ENCODE data around the gene FLNA.
"Not testable (repeated sequence)": the region's sequence is repeated elsewhere in the genome, so short reads cannot be mapped to it uniquely, and the experiment has no call there.

Gene FLNA

DNA sequence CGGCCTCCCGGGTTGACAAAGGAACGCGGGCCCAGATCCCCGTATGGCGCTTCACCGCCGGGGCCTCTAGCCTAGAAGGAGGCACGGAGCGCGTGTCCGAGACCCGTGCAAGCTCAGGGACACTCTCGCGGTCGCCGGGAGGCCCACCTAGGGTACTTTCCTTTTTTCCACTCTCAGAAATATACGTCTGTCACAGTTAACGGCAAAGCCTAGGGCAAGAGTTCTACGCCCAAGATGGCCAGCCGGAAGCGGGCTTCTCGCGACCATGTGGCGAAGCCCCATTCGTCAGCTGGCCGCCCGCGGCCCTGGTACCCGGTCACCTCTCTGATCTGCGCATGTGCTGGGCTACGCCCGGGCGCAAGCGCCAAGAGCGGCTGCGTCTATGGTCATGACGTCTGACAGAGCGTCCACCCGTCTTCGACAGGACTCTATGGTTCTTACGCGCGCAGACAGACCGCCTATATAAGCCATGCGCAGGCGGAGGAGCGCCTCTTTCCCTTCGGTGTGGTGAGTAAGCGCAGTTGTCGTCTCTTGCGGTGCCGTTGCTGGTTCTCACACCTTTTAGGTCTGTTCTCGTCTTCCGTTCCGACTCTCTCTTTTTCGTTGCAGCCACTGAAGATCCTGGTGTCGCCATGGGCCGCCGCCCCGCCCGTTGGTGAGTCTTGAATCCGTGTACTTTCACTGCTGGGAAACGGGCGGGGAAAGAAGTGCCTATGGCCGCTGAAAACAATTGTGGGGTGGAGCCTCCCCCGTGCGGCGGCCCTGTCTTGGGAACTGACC, 23.6 kb upstream of the FLNA start, which contains the start of gene RPL10:
Gene RPL10 (plus strand): TSS at position 490 of the 780 bp plus-strand sequence. CDS start 143 bp downstream, at position 633.
- Histone ChIP-seq H3K9ac (ENCODE audit: low read length) (peak within 1 kb of the TSS; percentile 100), H3K4me1 (ENCODE audit: control insufficient read depth, insufficient read depth, low read length) (peaks cover 3% of the 10 kb centered on the region), H3K4me3 (ENCODE audit: low read length) (peak within 1 kb of the TSS; percentile 89), H3K9me3 (ENCODE audit: control insufficient read depth, low read length) (no peaks in the 10 kb centered on the region), H3K36me3 (ENCODE audit: control insufficient read depth, insufficient read depth, low read length, severe bottlenecking) (peaks cover 26% of the 10 kb centered on the region), H3K27me3 (replicated peaks; ENCODE audit: control insufficient read depth, insufficient read depth, low read length) (no peaks in the 10 kb centered on the region)
- peak; percentile 94 for DNase-seq (ENCODE audit: low read depth)

DNA sequence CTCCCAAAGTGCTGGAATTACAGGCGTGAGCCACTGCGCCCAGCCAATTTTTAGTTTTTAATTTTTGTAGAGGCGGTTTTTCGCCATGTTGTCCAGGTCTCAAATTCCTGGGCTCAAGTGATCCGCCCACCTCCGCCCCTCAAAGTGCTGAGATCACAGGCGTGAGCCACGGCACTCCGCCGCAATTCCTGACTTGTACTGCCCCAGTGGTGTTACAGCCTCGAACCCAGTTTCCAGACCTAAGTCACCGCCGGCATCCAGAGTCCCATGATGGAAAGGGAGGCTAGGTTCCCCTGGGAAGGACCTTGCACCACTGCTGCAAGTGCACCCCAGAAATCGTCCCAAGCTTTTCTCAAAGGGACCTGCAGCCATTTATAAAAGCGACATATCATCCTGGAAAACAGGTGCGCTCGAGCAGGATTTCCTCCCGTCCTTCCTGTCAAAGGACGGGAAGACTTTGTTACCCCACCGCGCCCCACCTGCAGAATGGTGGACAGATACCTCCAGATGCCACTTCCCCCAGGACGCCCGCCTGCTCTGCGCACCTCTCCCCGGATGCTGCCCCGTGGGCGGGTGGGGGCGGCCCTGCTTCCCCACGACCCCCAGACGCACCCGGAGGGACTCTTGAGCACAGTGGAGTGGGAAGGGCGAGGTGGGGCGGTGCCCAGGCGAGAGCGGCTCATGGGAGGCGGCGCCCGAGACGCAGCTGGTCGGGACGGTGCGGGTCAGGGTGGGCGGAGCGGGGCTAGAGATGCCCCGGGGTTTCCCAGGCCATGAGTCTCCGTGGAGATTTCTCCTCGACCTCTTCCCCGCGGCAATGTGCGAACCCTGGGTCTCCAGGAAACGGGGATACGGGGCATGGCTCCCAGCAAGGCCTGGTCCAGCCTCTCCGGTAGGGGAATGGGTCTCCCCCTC, 22.8 kb upstream of the FLNA start:
- peak; percentile 71 for DNase-seq (ENCODE audit: low read depth)
- H3K9ac ChIP-seq (ENCODE audit: low read length), result peak overlapping the region; percentile 100
- no peaks in the 10 kb centered on the region for H3K9me3 ChIP-seq (ENCODE audit: control insufficient read depth, low read length)

DNA sequence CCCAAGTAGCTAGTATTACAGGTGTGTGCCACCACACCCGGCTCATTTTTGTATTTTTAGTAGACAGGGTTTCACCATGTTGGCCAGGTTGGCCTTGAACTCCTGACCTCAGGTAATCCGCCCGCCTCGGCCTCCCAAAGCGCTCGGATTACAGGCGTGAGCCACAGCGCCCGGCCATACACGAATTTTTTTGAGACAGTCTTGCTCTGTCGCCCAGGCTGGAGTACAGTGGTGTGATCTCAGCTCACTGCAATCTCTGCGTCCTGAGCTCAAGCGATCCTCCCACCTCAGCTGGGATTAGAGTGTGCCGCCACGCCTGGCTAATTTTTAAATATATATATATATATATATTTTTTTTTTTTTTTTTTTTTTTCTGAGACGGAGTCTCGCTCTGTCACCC, 21.9 kb upstream of the FLNA start:
- peaks cover 26% of the 10 kb centered on the region for H3K36me3 ChIP-seq (ENCODE audit: control insufficient read depth, insufficient read depth, low read length, severe bottlenecking)
- not testable (repeated sequence) for H3K4me1 ChIP-seq (ENCODE audit: control insufficient read depth, insufficient read depth, low read length); DNase-seq (ENCODE audit: low read depth)

More for the DNA sequence above, 22.8 kb upstream of the FLNA start:
- Histone ChIP-seq H3K4me1 (ENCODE audit: control insufficient read depth, insufficient read depth, low read length) (peaks cover 3% of the 10 kb centered on the region), H3K4me3 (ENCODE audit: low read length) (peak overlapping the region; percentile 89), H3K27me3 (replicated peaks; ENCODE audit: control insufficient read depth, insufficient read depth, low read length) (no peaks in the 10 kb centered on the region), H3K36me3 (ENCODE audit: control insufficient read depth, insufficient read depth, low read length, severe bottlenecking) (peaks cover 26% of the 10 kb centered on the region)

DNA sequence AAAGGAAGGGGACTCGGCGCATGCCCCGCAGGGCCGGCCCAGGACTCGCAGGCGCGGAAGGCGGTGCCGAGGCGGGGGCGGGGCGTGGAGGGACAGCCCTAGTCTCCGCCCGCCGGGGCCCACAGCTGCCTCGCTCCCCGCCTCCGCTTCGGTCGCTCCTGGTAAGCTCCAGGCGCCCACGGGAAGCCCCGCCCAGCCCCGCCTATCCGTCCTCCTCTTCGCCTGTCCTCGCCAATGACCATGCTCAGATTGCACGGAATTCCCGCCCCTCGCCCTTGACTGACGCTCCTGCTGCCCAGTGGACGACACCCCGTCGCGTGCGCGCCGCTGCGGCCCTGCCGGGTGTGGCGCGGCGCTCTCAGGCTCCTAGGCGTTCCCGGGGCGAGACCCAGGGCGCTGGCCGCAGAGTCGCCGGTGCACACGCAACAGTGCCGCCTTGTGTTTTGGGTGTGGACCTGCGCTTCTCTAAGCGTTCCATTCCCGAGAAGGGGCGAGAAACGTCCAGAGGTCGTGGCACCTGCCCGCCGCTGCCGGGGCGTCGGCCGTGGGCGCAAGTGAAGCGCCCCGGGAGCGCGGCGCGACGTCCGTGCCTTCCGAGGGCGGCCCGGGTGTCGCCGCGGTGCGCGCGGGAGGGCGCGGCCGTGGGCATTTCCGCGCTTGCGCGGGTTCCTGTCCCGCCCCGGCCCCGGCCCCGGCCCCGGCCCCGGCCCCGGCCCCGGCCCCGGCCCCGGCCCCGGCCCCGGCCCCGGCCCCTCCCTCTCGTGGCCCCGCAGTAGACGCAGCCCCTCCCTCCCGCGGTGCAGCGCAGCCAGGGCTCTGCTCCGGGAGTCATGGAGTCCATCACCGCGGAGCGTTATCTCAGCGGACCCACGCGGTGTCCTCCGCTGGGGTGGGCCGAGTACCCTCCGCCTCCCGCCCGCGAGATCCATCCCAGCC, 15.6 kb upstream of the FLNA start:
- DNase-seq (ENCODE audit: low read depth); H3K36me3 ChIP-seq (ENCODE audit: control insufficient read depth, insufficient read depth, low read length, severe bottlenecking); H3K4me1 ChIP-seq (ENCODE audit: control insufficient read depth, insufficient read depth, low read length); H3K9ac ChIP-seq (ENCODE audit: low read length); H3K27me3 ChIP-seq (replicated peaks; ENCODE audit: control insufficient read depth, insufficient read depth, low read length); H3K9me3 ChIP-seq (ENCODE audit: control insufficient read depth, low read length); H3K4me3 ChIP-seq (ENCODE audit: low read length): not testable (repeated sequence)

More for the DNA sequence above, 21.9 kb upstream of the FLNA start:
- H3K4me3 ChIP-seq (ENCODE audit: low read length); H3K9ac ChIP-seq (ENCODE audit: low read length); H3K27me3 ChIP-seq (replicated peaks; ENCODE audit: control insufficient read depth, insufficient read depth, low read length); H3K9me3 ChIP-seq (ENCODE audit: control insufficient read depth, low read length): not testable (repeated sequence)

DNA sequence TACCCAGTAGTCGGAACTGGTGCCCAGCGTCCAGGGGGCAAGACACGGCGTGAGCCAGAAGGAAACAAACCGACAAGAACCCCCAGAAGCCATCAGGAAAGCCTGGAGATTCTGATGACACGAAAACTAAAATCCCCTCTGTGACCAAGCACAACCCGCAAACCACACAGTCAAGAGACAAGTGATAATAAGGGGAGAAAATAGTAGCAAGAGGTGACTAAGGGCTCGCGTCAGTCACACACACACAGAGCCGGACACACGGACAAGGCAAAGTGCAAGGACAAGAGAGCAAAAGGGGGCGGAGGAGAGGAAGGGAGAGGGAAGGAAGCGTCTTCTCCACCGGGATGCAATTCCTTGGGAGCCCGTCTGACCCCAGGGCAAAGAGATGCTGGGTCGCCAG, 14.2 kb upstream of the FLNA start:
- H3K27me3 ChIP-seq (replicated peaks; ENCODE audit: control insufficient read depth, insufficient read depth, low read length); H3K9me3 ChIP-seq (ENCODE audit: control insufficient read depth, low read length); H3K4me3 ChIP-seq (ENCODE audit: low read length); H3K4me1 ChIP-seq (ENCODE audit: control insufficient read depth, insufficient read depth, low read length); H3K36me3 ChIP-seq (ENCODE audit: control insufficient read depth, insufficient read depth, low read length, severe bottlenecking); H3K9ac ChIP-seq (ENCODE audit: low read length); DNase-seq (ENCODE audit: low read depth): not testable (repeated sequence)

DNA sequence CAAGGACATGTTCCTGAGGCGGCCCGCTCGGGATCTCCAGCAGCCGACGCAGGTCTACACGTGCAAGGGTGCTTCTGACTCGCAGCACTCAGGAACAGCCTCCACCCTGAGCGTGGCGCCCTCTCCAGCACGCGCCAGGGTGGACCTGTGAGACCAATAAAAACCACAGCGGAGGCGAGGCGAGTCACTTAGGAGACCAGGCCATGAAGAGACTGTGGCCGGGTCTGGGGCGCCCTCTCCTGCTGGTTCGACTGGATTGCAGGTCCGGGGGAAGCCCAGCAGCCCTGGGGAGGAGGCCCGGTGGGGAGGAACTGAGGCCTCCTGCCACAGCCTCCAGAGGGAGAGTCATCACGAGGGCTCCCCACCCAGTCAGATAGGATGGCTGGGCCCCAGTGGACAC, 13.7 kb upstream of the FLNA start:
- H3K36me3 ChIP-seq (ENCODE audit: control insufficient read depth, insufficient read depth, low read length, severe bottlenecking); H3K4me3 ChIP-seq (ENCODE audit: low read length): not testable (repeated sequence)

DNA sequence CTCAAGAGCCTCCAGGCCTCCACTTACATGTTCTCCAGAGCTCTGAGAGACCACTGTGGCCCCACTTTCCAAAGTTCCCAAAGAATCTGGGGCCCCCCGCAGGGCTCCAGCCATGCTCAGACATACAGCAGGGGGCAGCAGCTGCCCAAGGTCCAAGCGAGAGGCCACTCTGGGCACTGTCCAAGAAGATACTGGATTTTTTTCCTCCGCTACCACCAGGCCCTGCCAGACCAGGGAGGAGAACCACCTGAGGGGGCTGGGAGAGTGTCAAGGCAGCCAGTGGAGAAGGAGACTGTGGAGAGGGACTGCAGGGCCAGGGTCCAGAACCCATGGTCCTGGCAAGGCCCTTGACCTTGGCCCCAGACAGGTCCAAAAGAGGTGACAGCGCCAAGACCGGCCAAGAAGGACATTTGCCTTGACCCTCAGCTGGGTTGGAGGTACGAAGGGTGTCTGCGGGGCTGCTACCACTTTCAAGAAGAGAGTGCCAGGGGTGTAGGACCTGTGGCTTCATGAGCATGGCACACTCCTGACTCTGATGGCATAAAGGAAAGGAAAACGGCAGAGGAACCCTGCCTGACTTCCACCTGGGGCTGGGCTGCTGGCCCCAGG, 10.0 kb upstream of the FLNA start:
- peaks cover 2% of the 10 kb centered on the region for H3K36me3 ChIP-seq (ENCODE audit: control insufficient read depth, insufficient read depth, low read length, severe bottlenecking)

More for the DNA sequence above, 13.7 kb upstream of the FLNA start:
- H3K27me3 ChIP-seq (replicated peaks; ENCODE audit: control insufficient read depth, insufficient read depth, low read length); DNase-seq (ENCODE audit: low read depth); H3K4me1 ChIP-seq (ENCODE audit: control insufficient read depth, insufficient read depth, low read length); H3K9ac ChIP-seq (ENCODE audit: low read length); H3K9me3 ChIP-seq (ENCODE audit: control insufficient read depth, low read length): not testable (repeated sequence)

DNA sequence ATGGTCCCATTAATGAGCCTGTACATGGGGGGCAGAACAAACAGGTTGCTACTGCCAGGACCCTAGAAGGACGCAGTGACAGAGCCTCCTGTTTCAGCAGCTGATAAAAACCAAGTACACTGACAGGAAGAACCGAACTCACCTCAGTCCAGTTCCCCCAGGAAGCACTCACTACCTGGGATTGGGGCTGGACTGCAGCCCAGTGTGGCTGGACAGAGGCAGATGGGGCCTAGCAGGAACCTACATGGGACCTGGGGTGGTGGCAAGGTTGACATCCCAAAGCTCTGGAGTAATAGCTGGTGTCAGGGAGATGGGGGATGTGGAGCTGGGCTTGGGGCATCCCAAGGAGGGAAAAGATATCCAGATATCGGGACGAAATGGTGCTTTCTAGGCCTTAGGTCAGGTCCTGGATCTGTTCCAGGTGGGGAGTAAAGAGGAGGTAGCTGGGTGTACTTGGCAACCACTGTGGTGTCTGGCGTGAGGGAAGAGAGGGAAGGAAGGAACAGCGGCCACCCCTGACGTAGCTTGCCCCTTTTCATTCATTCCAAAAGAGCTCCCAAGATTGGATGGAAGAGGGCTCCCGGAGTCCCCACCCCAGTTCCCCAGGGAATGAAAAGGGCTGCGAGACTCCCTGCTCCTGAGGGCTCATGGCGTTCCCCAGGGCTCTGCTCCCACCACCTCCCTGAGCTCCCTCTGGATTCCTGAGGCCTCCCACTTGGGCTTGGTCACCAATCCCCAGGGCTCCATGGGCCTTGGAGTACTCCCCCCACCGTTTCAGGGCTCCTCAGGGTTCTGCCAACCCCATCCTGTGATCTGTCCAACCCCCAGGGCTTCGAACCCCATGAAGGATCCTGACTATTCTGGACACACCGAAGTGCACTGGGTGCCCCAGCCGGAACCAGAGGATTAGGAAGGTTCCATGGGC, 9.2 kb upstream of the FLNA start:
- peaks cover 4% of the 10 kb centered on the region for H3K4me1 ChIP-seq (ENCODE audit: control insufficient read depth, insufficient read depth, low read length)
- H3K36me3 ChIP-seq (ENCODE audit: control insufficient read depth, insufficient read depth, low read length, severe bottlenecking), result peaks cover 2% of the 10 kb centered on the region
- H3K4me3 ChIP-seq (ENCODE audit: low read length), result no peak overlapping the region
- H3K9ac ChIP-seq (ENCODE audit: low read length), result no peak overlapping the region
- H3K9me3 ChIP-seq (ENCODE audit: control insufficient read depth, low read length), result no peaks in the 10 kb centered on the region
- no peaks in the 10 kb centered on the region for H3K27me3 ChIP-seq (replicated peaks; ENCODE audit: control insufficient read depth, insufficient read depth, low read length)
- no peak for DNase-seq (ENCODE audit: low read depth)

More for the DNA sequence above, 10.0 kb upstream of the FLNA start:
- DNase-seq (ENCODE audit: low read depth), result no peak
- Histone ChIP-seq H3K4me1 (ENCODE audit: control insufficient read depth, insufficient read depth, low read length) (peaks cover 4% of the 10 kb centered on the region), H3K27me3 (replicated peaks; ENCODE audit: control insufficient read depth, insufficient read depth, low read length) (no peaks in the 10 kb centered on the region), H3K9me3 (ENCODE audit: control insufficient read depth, low read length) (no peaks in the 10 kb centered on the region), H3K9ac (ENCODE audit: low read length) (no peak overlapping the region), H3K4me3 (ENCODE audit: low read length) (no peak overlapping the region)

DNA sequence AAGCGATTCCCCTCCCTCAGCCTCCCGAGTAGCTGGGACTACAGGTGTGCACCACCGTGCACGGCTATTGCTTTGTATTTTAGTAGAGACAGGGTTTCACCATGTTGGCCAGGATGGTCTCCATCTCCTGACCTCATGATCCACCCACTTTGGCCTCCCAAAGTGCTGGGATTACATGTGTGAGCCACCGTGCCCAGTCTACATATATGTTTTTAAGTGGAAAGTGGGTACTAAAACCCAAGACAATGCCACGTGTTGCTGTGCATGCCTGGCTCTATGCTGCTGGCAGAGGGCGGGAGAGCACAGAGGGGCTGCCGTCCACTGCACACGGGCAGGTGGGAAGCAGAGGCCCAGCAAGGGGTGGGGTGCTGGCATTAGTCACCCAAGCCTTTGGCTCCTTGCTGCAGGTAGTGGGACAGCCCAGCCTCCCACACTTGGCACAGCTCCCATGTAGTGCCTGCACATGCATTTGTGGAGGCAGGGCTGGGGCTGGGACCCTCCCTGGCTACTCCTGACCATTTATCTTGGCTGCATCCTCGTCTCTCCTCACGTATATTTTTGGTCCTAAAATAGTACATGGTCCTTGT, 8.1 kb upstream of the FLNA start:
- H3K36me3 ChIP-seq (ENCODE audit: control insufficient read depth, insufficient read depth, low read length, severe bottlenecking), result peaks cover 2% of the 10 kb centered on the region
- peaks cover 7% of the 10 kb centered on the region for H3K4me1 ChIP-seq (ENCODE audit: control insufficient read depth, insufficient read depth, low read length)
- no peak overlapping the region for H3K4me3 ChIP-seq (ENCODE audit: low read length)
- no peaks in the 10 kb centered on the region for H3K9me3 ChIP-seq (ENCODE audit: control insufficient read depth, low read length)
- H3K27me3 ChIP-seq (replicated peaks; ENCODE audit: control insufficient read depth, insufficient read depth, low read length), result no peaks in the 10 kb centered on the region
- no peak for DNase-seq (ENCODE audit: low read depth)
- H3K9ac ChIP-seq (ENCODE audit: low read length), result no peak overlapping the region
